Astrocyte of the cerebellum (primary cell): ENCODE results near the gene MTCL1.

ENCODE experiments used
- DNase-seq: peaks from one replicate; pipeline ENCODE4 v3.0.0-alpha.2; 2011; ENCODE audit warnings: low read depth
- H3K4me3 ChIP-seq: 2 replicates; pipeline ENCODE4 v1.5.1; 2011; ENCODE audit warnings: mild to moderate bottlenecking, low read depth, low read length, moderate library complexity
- in situ Hi-C: cut with HindIII; loops from 2 replicates; pipeline ENCODE4 v1.10.0; 2017; ENCODE audit warnings: low sequenced_read_pairs
- TF ChIP-seq, protein P1 (sequence below): IDR thresholded peaks from 2 replicates; pipeline ENCODE4 v1.5.1; 2012; ENCODE audit warnings: low read length, low read depth, moderate library complexity, mild to moderate bottlenecking; ENCODE audit errors: missing control alignments

The MTCL1 gene

DNA sequence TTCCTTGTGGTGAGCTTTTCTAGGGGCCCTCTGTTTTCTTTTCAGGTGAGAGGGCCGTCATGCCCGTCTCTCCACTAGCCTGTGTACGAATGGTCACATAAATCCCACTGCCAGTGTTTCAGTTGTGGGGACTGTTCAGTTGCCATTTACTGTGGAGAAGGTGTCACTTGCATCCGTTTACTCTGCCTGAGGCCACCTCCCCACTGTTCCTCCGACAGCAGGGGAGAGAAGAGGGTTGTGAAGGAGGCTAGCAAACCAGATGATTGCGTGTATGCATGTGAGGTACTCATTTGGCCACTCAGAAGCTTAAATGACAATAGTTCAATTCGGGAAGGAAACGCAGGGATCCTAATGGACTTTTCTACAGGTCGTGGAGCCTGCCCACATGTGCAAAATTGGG lies 3.3 kb downstream of the MTCL1 start:
- TF ChIP-seq, protein P1, sequence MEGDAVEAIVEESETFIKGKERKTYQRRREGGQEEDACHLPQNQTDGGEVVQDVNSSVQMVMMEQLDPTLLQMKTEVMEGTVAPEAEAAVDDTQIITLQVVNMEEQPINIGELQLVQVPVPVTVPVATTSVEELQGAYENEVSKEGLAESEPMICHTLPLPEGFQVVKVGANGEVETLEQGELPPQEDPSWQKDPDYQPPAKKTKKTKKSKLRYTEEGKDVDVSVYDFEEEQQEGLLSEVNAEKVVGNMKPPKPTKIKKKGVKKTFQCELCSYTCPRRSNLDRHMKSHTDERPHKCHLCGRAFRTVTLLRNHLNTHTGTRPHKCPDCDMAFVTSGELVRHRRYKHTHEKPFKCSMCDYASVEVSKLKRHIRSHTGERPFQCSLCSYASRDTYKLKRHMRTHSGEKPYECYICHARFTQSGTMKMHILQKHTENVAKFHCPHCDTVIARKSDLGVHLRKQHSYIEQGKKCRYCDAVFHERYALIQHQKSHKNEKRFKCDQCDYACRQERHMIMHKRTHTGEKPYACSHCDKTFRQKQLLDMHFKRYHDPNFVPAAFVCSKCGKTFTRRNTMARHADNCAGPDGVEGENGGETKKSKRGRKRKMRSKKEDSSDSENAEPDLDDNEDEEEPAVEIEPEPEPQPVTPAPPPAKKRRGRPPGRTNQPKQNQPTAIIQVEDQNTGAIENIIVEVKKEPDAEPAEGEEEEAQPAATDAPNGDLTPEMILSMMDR: no peak

DNA sequence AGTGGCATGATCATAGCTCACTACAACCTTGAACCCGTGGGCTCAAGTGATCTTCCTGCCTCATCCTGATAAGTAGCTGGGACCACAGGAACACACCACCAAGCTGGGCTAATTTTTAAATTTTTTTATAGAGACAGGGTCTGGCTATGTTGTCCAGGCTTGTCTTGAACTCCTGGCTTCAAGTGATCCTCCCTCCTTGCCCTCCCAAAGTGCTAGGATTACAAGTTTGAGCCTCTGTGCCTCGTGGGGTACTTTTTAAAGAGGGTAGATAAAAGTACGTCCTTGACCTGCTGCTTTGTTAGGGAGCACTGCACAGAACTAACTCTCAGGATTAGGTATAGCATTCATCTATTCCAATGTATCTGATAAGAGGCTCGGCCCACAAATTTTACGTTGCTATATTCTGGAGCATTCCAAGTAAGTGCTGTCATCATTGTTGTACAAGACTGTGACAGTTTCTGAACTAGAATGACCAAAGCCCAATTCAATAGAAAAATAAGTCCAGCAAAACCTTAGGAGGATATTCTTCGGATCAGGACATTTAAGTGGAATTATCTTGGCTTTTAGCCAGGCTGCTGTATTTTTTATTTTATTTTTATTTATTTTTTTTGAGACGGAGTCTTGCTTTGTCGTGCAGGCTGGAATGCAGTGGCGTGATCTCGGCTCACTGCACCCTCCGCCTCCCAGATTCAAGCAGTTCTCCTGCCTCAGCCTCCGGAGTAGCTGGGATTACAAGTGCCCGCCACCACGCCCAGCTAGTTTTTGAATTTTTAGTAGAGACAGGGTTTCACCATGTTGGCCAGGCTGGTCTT lies 4.1 kb downstream of the MTCL1 start:
- no peak overlapping the region for H3K4me3 ChIP-seq
- DNase-seq: no peak
- in situ Hi-C loops: no loop called here
- TF ChIP-seq, protein P1: no peak

More for the DNA sequence above, 3.3 kb downstream of the MTCL1 start:
- H3K4me3 ChIP-seq: peak overlapping the region; percentile 63
- in situ Hi-C loops: no loop called here
- DNase-seq: no peak

DNA sequence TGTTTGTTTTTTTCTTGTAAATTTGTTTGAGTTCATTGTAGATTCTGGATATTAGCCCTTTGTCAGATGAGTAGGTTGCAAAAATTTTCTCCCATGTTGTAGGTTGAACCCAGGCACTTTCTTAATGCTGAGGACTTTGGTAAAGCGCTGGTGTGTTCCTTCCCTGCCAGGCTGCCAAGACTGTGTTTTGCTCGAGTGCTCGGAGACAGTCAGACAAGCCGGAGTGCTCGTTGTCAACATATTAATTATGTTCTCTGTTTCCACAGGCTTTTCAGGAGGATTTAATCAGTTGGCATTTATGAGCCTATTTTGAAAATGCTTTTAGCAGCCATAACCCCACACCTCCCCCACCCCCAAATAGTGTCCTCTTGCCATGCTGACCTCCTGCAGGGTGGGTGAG lies 6.4 kb downstream of the MTCL1 start:
- H3K4me3 ChIP-seq: no peak overlapping the region

DNA sequence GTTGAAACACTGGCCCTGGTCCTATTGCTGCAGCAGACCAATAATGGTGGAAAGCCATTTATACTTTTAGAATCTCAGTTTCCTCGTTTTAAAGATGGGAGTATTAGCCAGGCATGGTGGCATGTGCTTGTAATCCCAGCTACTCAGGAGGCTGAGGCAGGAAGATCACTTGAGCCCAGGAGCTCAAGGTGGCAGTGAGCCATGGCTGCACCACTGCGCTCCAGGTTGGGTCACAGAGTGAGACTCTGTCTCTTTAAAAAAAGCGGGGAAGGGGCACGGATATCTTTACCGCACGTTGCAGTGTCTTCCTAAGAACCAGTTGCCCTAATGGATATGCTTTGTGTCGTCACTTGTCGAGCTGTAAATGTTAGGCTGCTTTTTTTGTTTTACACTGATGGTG lies 8.3 kb downstream of the MTCL1 start:
- TF ChIP-seq, protein P1: no peak
- H3K4me3 ChIP-seq: no peak overlapping the region
- no peak for DNase-seq
- in situ Hi-C loops: no loop called here

More for the DNA sequence above, 6.4 kb downstream of the MTCL1 start:
- TF ChIP-seq, protein P1: no peak
- in situ Hi-C loops: no loop called here
- no peak for DNase-seq

DNA sequence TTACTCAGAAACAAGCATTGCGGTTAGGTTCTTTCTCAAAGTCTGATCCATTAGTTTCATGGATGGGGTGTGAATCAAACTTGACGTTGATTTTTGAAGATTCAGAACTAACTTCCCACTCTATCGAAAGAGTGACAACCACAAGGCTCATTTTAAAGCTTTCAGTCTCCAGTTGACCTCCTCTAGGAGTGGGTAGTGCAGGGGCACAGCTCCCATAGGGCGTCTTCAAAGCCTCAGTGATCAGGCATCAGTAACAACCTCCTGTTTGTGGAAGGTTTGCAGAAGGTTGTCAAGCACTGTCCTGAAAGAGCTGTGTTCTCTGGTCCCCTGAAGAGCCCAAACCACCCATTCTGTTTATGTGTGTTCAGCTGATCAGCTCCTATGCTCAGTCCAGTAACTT lies 10.2 kb downstream of the MTCL1 start:
- in situ Hi-C loops: no loop called here
- DNase-seq: no peak
- H3K4me3 ChIP-seq: no peak overlapping the region
- TF ChIP-seq, protein P1: no peak

DNA sequence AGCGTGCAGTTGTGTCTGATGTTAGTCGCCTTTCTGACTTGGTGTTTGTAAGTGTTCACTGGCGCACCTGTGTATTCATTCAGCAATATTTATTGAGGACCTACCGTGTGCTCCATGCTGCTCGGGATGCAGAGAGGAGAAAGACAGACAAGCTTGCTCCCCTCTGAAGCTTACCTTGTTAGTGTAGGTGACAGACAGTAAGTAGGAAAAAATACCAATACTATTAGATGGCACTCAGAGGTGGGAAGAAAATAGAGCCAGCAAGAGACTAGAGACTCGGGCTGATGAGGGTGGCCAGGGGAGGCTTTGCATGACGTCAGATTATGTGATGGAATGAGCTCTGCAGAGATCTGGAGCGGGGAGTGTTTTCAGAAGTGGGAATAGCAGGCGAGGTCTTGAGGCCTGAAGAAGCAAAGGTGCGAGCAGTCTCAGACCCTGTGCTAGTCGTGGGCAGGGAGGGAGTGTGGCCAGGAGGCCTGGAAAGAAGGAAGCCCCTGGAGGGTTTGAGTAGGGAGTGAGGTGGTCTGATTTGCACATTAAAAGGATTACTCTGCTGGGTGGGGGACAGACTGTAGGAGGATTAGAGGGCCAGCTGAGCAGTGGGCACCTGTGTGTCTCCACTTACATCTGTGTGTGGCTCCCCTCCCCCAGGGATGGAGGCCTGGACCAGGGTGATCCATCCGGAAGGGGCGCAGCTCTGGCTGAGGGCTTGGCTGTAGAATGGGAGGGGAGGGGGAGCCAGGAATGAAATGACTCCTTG lies 11.8 kb downstream of the MTCL1 start:
- TF ChIP-seq, protein P1: no peak
- in situ Hi-C loops: no loop called here
- DNase-seq: no peak
- H3K4me3 ChIP-seq: no peak overlapping the region
